GM23338 (cell line): Measurements from ENCODE around the gene KRT7. TPM values are rescaled to one million over a fixed set of nuclear protein-coding genes. Genes with fewer than 3 reads are reported as not detected.

Source experiments
- ATAC-seq: fragments of 200-7000 bp; cut with Tn5 transposase; 3 replicates; pipeline ENCODE4 v1.9.1; 2020
- DNase-seq: peaks from one replicate; pipeline ENCODE4 v3.0.0-alpha.2; 2015; ENCODE audit warnings: low spot score
- H2AFZ ChIP-seq: fragments of 200-600 bp; sonication (generic); 2 replicates; pipeline ENCODE4 v1.8.0; 2016; ENCODE audit warnings: antibody characterized with exemption, mild to moderate bottlenecking, moderate library complexity
- H3F3A ChIP-seq: fragments of 200-600 bp; sonication (generic); replicated peaks from 2 replicates; pipeline ENCODE4 v1.8.0; 2017; ENCODE audit warnings: antibody characterized with exemption, mixed run types, low read depth
- H3K27ac ChIP-seq: fragments of 200-600 bp; sonication (generic); 2 replicates; pipeline ENCODE4 v1.6.1; 2016; ENCODE audit warnings: low read depth
- H3K27me3 ChIP-seq: fragments of 200-600 bp; sonication (generic); 2 replicates; pipeline ENCODE4 v1.8.0; 2016; ENCODE audit warnings: mild to moderate bottlenecking, mixed run types, moderate library complexity; ENCODE audit not compliant: insufficient read depth
- H3K36me3 ChIP-seq: fragments of 200-600 bp; sonication (generic); 2 replicates; pipeline ENCODE4 v1.8.0; 2016; ENCODE audit warnings: mild to moderate bottlenecking; ENCODE audit not compliant: insufficient read depth
- H3K4me1 ChIP-seq: fragments of 200-600 bp; sonication (generic); 2 replicates; pipeline ENCODE4 v1.8.0; 2016; ENCODE audit warnings: mild to moderate bottlenecking, moderate library complexity; ENCODE audit not compliant: insufficient read depth
- H3K4me2 ChIP-seq: fragments of 200-600 bp; sonication (generic); 2 replicates; pipeline ENCODE4 v1.7.1; 2017; ENCODE audit warnings: mixed run types
- H3K4me3 ChIP-seq: fragments of 200-600 bp; sonication (generic); 2 replicates; pipeline ENCODE4 v1.6.1; 2016; ENCODE audit warnings: mixed run types
- H3K79me2 ChIP-seq: fragments of 200-600 bp; sonication (generic); replicated peaks from 2 replicates; pipeline ENCODE4 v1.8.0; 2017; ENCODE audit warnings: mild to moderate bottlenecking; ENCODE audit not compliant: insufficient read depth
- H3K9me2 ChIP-seq: fragments of 200-600 bp; sonication (generic); 2 replicates; pipeline ENCODE4 v1.8.0; 2017; ENCODE audit not compliant: insufficient read depth
- H4K20me1 ChIP-seq: fragments of 200-600 bp; sonication (generic); replicated peaks from 2 replicates; pipeline ENCODE4 v1.8.0; 2017; ENCODE audit warnings: mild to moderate bottlenecking; ENCODE audit not compliant: insufficient read depth
- H3K27ac Mint-ChIP-seq: 2 replicates; pipeline ENCODE4 v1.8.0; 2020; ENCODE audit warnings: inconsistent platforms, mild to moderate bottlenecking, moderate library complexity, mixed read lengths
- H3K27me3 Mint-ChIP-seq: 3 replicates; pipeline ENCODE4 v1.8.0; 2022; ENCODE audit warnings: low read depth, mild to moderate bottlenecking, moderate library complexity, mixed read lengths, inconsistent platforms; ENCODE audit not compliant: insufficient read depth, poor library complexity
- H3K36me3 Mint-ChIP-seq: 3 replicates; pipeline ENCODE4 v1.8.0; 2021; ENCODE audit warnings: low read depth, mild to moderate bottlenecking, inconsistent platforms, moderate library complexity, mixed read lengths
- H3K4me1 Mint-ChIP-seq: 3 replicates; pipeline ENCODE4 v1.8.0; 2020; ENCODE audit warnings: mild to moderate bottlenecking, inconsistent platforms, mixed read lengths
- H3K4me3 Mint-ChIP-seq: 3 replicates; pipeline ENCODE4 v1.8.0; 2021; ENCODE audit warnings: moderate library complexity, mild to moderate bottlenecking, inconsistent platforms, mixed read lengths
- H3K9me3 Mint-ChIP-seq: 3 replicates; pipeline ENCODE4 v1.8.0; 2020; ENCODE audit warnings: moderate library complexity, mild to moderate bottlenecking, inconsistent platforms, mixed read lengths
- CREB1 ChIP-seq: fragments of 250-450 bp; sonication (Bioruptor Pico); IDR thresholded peaks from 2 replicates; pipeline ENCODE4 v1.5.0; 2020; ENCODE audit warnings: low read depth, mild to moderate bottlenecking, moderate library complexity
- ETS1 ChIP-seq: IDR thresholded peaks from 2 replicates; pipeline ENCODE4 v1.6.1; 2016; ENCODE audit warnings: antibody characterized with exemption
- EZH2 ChIP-seq: fragments of 200-600 bp; sonication (generic); IDR thresholded peaks from one replicate; pipeline ENCODE4 v1.8.0; 2017; ENCODE audit warnings: antibody characterized with exemption, mild to moderate bottlenecking, low read depth; ENCODE audit not compliant: unreplicated experiment
- EZH2phosphoT487 ChIP-seq: fragments of 200-600 bp; sonication (generic); IDR thresholded peaks from one replicate; pipeline ENCODE4 v1.8.1; 2018; ENCODE audit warnings: antibody characterized with exemption; ENCODE audit not compliant: unreplicated experiment
- NANOG ChIP-seq: IDR thresholded peaks from 2 replicates; pipeline ENCODE4 v1.6.1; 2016; ENCODE audit warnings: antibody characterized with exemption, borderline replicate concordance
- POLR2AphosphoS5 ChIP-seq: IDR thresholded peaks from 2 replicates; pipeline ENCODE4 v1.6.1; 2016; ENCODE audit warnings: antibody characterized with exemption, low read depth
- REST ChIP-seq: IDR thresholded peaks from one replicate; pipeline ENCODE4 v1.6.1; 2018; ENCODE audit warnings: antibody characterized with exemption; ENCODE audit not compliant: unreplicated experiment
- ZNF331 ChIP-seq: fragments of 250-450 bp; sonication (Bioruptor Pico); IDR thresholded peaks from 2 replicates; pipeline ENCODE4 v1.5.0; 2020; ENCODE audit warnings: low read depth, mild to moderate bottlenecking, moderate library complexity
- polyA plus RNA-seq: library from polyadenylated mRNA; unstranded; fragments of >200 nt; fragmentation: Nextera tagmentation; extraction: Ambion mirVana; gene quantifications from 2 replicates; pipeline ENCODE4 v1.2.1, GENCODE V29; 2016
- total RNA-seq: library from RNA; depleted of rRNA; stranded (reverse); fragments of >200 nt; shearing (Covaris generic); gene quantifications from 2 replicates; pipeline ENCODE4 v1.2.3, GENCODE V29; 2014
- TF ChIP-seq, protein P1 (sequence below): fragments of 250-450 bp; sonication (Bioruptor Pico); IDR thresholded peaks from 2 replicates; pipeline ENCODE4 v1.5.0; 2020; ENCODE audit warnings: mild to moderate bottlenecking, moderate library complexity
- TF ChIP-seq, protein P2 (sequence below), 2 experiments: fragments of 200-600 bp in 1 of 2; sonication (generic) in 1 of 2; conservative IDR thresholded peaks; 2 replicates each; pipeline versions ENCODE4 v1.5.1 to v1.6.1; 2016 to 2017; ENCODE audit warnings: antibody characterized with exemption in 2 of 2, low read depth in 2 of 2, mild to moderate bottlenecking in 2 of 2, moderate library complexity in 1 of 2

The KRT7 gene
- total and polyA plus RNA-seq, 2 experiments from 2014 or later = 6.5 to 9.4 TPM

DNA sequence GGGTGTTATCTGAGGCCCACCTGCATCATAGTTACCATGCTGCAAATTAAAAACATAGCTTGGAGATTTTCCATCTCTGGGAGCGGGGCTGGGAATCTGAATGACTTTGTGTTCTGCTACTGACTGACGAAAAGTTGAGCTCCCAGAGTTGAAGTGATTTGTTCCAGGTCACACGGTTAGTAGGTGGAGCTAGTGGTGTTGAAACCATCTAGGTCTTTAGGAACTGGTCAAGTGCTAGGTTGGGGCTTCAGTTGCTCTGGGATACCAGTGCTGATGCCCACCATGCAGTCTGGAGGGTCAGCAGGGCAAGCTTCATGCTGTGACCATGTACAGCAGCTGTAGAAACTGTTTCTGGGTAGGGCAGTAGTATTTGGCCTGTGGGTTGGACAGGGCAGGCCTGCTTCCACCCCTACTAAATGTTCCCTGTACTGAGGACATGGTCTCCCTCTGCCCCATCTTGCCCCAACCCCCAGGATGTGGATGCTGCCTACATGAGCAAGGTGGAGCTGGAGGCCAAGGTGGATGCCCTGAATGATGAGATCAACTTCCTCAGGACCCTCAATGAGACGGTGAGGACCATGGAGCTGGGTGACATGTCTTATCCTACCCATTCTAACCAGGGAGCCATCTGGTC is 5.3 kb downstream of the KRT7 start:
- no peaks in the 10 kb centered on the region for H3K9me3 Mint-ChIP-seq
- Histone ChIP-seq H3K4me1 (peaks cover 24% of the 10 kb centered on the region), H3K4me3 (no peak overlapping the region), H3K27me3 (peaks cover 15% of the 10 kb centered on the region), H3K4me2 (peak overlapping the region; percentile 69), H3K79me2 (no peaks in the 10 kb centered on the region), H2AFZ (no peak overlapping the region), H3K36me3 (no peaks in the 10 kb centered on the region), H4K20me1 (no peaks in the 10 kb centered on the region), H3K27ac (peak overlapping the region; percentile 30; the same call in 1 of the 2 replicates), H3K9me2 (0 out of 2 replicates have a peak, but pooled peaks cover 5% of the 10 kb centered on the region), H3F3A (no peaks in the 10 kb centered on the region)
- H3K27ac Mint-ChIP-seq = no peak overlapping the region
- ATAC-seq (no peak), DNase-seq (no peak)
- peaks cover 26% of the 10 kb centered on the region for H3K27me3 Mint-ChIP-seq
- H3K4me3 Mint-ChIP-seq = no peak overlapping the region
- H3K36me3 Mint-ChIP-seq = peaks cover 11% of the 10 kb centered on the region
- TF ChIP-seq CREB1 (CRISPR knock-in tag) (no peak), NANOG (no peak), EZH2phosphoT487 (no peak), POLR2AphosphoS5 (no peak), ZNF331 (CRISPR knock-in tag) (no peak), ETS1 (no peak), EZH2 (no peak), REST (no peak)
- TF ChIP-seq, protein P1, sequence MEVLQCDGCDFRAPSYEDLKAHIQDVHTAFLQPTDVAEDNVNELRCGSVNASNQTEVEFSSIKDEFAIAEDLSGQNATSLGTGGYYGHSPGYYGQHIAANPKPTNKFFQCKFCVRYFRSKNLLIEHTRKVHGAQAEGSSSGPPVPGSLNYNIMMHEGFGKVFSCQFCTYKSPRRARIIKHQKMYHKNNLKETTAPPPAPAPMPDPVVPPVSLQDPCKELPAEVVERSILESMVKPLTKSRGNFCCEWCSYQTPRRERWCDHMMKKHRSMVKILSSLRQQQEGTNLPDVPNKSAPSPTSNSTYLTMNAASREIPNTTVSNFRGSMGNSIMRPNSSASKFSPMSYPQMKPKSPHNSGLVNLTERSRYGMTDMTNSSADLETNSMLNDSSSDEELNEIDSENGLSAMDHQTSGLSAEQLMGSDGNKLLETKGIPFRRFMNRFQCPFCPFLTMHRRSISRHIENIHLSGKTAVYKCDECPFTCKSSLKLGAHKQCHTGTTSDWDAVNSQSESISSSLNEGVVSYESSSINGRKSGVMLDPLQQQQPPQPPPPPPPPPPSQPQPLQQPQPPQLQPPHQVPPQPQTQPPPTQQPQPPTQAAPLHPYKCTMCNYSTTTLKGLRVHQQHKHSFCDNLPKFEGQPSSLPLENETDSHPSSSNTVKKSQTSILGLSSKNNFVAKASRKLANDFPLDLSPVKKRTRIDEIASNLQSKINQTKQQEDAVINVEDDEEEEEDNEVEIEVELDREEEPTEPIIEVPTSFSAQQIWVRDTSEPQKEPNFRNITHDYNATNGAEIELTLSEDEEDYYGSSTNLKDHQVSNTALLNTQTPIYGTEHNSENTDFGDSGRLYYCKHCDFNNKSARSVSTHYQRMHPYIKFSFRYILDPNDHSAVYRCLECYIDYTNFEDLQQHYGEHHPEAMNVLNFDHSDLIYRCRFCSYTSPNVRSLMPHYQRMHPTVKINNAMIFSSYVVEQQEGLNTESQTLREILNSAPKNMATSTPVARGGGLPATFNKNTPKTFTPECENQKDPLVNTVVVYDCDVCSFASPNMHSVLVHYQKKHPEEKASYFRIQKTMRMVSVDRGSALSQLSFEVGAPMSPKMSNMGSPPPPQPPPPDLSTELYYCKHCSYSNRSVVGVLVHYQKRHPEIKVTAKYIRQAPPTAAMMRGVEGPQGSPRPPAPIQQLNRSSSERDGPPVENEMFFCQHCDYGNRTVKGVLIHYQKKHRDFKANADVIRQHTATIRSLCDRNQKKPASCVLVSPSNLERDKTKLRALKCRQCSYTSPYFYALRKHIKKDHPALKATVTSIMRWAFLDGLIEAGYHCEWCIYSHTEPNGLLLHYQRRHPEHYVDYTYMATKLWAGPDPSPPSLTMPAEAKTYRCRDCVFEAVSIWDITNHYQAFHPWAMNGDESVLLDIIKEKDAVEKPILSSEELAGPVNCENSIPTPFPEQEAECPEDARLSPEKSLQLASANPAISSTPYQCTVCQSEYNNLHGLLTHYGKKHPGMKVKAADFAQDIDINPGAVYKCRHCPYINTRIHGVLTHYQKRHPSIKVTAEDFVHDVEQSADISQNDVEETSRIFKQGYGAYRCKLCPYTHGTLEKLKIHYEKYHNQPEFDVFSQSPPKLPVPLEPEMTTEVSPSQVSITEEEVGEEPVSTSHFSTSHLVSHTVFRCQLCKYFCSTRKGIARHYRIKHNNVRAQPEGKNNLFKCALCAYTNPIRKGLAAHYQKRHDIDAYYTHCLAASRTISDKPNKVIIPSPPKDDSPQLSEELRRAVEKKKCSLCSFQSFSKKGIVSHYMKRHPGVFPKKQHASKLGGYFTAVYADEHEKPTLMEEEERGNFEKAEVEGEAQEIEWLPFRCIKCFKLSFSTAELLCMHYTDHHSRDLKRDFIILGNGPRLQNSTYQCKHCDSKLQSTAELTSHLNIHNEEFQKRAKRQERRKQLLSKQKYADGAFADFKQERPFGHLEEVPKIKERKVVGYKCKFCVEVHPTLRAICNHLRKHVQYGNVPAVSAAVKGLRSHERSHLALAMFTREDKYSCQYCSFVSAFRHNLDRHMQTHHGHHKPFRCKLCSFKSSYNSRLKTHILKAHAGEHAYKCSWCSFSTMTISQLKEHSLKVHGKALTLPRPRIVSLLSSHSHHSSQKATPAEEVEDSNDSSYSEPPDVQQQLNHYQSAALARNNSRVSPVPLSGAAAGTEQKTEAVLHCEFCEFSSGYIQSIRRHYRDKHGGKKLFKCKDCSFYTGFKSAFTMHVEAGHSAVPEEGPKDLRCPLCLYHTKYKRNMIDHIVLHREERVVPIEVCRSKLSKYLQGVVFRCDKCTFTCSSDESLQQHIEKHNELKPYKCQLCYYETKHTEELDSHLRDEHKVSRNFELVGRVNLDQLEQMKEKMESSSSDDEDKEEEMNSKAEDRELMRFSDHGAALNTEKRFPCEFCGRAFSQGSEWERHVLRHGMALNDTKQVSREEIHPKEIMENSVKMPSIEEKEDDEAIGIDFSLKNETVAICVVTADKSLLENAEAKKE (CRISPR knock-in tag) = no peak
- TF ChIP-seq, protein P2, sequence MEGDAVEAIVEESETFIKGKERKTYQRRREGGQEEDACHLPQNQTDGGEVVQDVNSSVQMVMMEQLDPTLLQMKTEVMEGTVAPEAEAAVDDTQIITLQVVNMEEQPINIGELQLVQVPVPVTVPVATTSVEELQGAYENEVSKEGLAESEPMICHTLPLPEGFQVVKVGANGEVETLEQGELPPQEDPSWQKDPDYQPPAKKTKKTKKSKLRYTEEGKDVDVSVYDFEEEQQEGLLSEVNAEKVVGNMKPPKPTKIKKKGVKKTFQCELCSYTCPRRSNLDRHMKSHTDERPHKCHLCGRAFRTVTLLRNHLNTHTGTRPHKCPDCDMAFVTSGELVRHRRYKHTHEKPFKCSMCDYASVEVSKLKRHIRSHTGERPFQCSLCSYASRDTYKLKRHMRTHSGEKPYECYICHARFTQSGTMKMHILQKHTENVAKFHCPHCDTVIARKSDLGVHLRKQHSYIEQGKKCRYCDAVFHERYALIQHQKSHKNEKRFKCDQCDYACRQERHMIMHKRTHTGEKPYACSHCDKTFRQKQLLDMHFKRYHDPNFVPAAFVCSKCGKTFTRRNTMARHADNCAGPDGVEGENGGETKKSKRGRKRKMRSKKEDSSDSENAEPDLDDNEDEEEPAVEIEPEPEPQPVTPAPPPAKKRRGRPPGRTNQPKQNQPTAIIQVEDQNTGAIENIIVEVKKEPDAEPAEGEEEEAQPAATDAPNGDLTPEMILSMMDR (conservative IDR thresholded peaks at IDR 0.05; ENCODE audit: low read depth in 2 of 2) = no peak
- peaks cover 35% of the 10 kb centered on the region for H3K4me1 Mint-ChIP-seq
